ENCODE data around the gene BCORL1.
A peak's percentile ranks its signal among the peaks of the same experiment; 100 is the strongest.

Gene BCORL1

DNA sequence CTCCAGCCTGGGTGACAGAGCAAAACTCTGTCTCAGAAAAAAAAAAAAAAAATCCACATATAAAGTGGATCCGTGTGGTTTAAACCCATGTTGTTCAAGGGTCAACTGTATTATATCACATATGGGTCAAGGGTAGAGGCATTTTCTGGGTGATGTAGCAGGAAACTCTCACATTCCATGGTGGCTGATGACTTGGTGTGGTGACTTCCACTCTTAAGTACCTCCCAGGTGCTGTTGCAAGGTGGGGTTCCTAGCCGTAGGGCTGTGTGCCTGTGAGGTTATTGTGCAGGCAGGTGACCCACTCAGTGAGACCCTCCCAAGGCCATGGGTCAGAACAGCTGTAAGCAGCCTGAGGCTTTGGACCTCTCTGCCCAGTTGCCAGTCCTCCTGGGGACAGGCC lies 110.8 kb downstream of the BCORL1 start:
- no peak for DNase-seq

DNA sequence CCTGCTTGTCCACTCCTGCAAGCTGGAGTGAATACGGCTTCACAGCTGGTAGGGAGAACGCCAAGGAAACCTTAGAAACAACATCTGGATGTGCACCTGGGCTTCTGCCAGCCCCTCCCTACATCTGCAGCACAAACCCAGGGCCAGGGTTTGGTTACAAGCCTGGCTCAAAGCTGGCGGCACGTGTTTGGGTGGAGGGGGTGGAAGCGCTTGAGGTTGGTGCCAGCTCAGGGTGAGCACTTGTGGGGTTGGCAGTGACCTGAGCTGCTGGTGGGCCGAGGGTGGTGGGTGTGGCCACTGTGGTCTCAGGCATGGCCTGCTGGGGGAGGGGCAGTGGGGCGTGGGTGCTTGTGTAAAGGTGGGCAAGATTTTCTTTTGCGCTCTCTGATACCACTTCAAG lies 112.3 kb downstream of the BCORL1 start:
- no peak for DNase-seq

DNA sequence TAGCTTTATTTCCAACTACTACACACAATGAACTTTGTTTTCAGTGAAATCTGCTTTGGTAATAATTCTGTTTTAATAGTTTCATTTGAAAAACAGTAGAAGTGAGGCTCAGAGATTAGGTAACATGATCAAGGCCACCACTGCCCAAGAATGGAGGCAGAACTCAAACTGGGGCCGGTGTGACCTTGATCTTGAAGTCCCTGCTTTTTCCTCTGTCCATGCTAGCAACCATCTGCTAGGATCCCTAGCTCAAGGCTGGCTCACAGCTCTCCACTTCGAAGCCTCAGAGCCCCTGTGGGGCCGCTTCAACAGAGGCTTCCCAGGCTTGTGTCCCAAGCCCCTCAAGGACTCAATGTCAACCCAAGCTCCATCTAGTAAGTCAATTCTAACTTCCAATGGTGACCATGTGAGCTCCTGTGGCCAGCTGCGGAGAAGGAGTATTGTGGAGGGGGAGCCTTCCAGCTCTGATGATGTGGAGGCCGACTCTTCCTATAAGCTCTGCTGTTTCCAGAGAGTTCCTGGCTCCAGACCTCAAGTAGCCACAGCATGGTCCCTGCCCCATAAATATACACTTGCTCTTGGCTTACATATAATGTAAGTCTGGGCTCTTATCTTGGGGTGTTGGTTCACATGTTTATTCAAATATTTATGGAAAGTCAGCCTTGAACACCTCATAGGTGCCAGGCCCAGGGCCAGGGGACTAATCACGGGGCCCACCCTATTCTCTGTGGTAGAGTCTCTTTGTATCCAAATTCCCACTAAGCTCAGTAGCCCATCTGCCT lies 113.0 kb downstream of the BCORL1 start:
- no peak for DNase-seq

DNA sequence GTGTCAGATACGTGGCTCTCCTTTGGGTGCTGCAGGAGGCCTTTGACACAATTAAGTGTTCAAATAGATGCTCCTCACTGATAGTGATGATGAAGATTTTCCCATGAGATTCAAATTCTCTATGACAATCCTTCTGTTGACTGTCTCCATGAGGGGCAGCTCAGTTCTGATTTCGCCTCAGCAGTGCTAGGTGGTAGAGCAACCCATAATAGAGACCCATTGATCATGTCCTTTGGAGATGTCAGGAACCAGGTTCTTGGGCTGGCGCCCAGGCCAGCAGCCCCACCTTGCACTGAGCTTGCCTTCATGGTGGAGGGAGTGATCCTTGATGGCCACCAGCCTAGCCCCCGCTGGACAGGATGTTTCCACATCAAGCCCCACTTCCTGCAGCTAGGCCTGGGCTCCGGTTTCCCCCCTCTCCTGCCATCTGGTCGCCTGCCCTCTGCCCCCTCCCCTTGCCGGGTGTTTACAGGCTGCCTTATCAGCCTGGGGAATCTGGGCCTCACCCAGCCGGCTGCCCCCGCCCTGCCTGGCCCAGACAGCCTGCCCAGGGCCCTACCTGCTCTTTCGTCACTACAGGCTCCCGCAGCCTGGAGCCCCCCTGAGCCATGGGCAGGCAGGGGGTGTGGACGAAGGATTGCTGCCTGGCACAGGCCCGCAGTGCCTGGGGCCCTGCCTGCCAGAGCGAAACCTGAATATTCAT lies 115.2 kb downstream of the BCORL1 start:
- DNase-seq: no peak

DNA sequence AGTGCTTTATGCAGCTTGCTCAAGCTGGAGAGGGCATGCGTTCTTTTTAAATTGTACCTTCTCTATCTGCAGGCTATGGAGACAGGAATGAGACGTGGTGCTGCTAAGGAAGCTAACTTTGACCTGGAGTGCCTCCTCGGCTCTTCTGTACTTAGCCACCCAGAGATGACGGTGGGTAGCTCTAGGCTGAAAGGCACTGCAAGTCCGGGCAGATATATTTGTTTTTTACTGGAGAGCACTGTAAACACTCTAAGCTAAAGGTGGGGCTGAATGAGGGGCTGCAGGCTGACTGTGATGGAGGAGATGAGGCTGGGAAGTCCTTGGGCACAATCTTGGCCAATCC lies 115.7 kb downstream of the BCORL1 start:
- no peak for DNase-seq

DNA sequence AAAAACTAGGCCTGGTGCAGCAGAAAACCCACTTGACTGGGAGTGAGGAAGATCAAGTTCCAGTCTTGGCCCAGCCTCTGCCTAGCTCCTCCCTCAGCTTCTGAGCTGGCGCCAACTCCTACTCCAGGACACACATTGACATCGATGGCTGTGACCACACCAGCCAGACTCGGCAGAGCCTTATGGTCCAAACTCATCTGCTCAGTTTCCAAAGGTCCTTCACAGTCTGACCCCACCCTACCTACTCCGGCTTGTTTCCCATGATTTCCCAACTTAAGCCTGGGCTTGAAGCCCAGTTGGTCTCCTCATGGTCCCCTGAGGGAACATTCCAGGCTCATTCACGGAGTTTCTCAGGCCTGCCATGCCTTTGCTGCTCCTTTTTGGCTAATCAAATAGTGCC lies 117.7 kb downstream of the BCORL1 start:
- peak in 1 of 14 donors; percentile 10 for DNase-seq

DNA sequence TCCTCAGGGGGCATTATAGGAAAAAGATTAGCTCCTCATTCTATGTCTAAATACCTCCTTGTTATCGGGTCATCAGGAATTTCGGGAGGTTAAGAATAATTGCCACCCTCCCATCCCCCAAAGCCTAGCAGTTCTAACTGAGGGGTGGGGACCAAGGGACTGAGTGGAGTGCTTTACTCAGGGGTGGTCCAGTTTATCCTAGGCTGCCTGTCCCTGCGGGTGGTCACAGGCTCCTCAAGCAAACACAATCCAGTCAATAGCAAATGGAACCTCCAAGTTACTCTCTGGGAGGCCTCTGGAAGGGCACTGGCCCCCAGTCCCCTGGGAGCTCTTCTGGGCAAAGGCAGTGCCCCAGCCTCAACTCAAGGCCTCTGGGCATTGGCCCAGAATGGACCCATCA lies 121.2 kb downstream of the BCORL1 start:
- no peak for DNase-seq

DNA sequence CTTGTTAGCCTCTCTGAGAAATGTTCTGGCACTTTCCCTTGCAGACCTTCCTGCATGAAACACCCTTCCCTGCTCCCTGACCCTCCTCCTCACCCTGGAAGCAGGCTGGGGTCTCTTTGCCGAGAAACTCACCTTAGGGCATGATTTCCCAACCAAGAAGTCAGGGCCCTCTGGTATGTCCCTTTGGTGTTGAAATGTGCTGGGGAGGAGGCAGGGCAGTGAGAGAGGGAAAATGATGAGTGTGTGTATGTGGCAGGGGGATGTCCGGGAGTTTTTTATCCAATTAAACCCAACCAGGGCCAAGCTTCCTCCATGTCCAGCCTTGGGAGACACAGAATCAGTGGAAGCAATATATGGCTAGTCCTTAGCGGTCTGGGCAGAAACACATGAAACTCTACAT lies 122.8 kb downstream of the BCORL1 start:
- DNase-seq: no peak

DNA sequence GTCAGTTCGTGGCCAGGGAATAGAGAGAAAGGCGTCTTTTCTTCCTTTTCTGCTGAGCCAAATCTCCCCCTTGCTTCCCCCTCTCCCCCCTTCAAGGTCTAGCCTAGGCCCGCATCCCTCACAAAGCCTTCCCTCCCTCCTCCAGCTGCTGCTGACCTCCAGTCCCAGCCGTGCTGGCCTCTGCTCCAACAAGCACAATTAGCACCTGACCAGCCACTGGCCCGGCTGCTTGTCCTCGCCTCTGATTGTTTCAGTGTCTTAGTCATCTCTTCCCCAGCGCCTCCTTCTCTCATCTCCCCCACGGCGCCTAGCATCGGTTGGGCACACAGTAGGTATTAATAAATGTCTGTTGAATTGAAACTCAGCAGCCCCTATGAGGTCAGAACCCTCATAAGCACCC lies 123.6 kb downstream of the BCORL1 start:
- DNase-seq: peak in 2 of 14 donors; percentile 2 to 30

Data from C1 segment of cervical spinal cord (tissue), 14 donors.